Aortic smooth muscle cell (primary cell): ENCODE data around the gene SYT1. TPM values are rescaled to one million over a fixed set of nuclear protein-coding genes. Genes with fewer than 3 reads are reported as not detected.

Experiments used
- total RNA-seq: library from RNA; depleted of rRNA; stranded (reverse); fragments of >200 nt; gene quantifications from 2 replicates; pipeline ENCODE4 v1.2.3, GENCODE V29; 2014

SYT1 gene
- 1.1 and 1.2 TPM in 2 replicates for total RNA-seq

DNA sequence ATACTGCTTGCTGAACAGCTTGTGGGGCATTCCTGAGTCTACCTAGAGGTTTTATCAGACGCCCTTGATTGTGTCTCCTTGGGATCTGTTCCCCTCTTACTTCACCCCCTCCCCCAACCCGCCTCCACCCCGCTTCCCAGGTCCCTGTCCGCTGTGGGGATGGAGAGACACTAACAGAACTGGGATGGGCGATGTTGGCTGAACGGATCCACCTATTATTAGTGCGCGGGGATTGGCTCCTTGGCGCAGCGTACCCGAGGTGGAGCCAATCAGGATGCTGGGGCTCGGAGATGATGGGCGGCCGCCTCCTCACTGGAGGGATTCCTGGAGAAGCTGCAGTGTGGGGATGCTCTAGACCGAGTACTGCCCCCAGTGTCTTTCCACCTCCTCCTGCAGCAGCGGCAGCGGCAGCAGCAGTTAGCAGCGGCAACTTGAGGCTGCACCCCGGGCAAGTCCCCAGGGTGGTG lies at the start of gene SYT1:
Gene SYT1 (plus strand): TSS at position 372 of the 467 bp plus-strand sequence.

